Osteoblast (primary cell): ENCODE measurements around the gene EPB41L4B. TPM values are rescaled to one million over a fixed set of nuclear protein-coding genes. Genes with fewer than 3 reads are reported as not detected.

Experiments used
- DNase-seq: peaks from one replicate; pipeline ENCODE4 v3.0.0; 2011; ENCODE audit warnings: low spot score, mixed read lengths; ENCODE audit not compliant: insufficient read length; ENCODE audit errors: missing footprints
- H2AFZ ChIP-seq: 2 replicates; pipeline ENCODE4 v1.6.0; 2011; ENCODE audit warnings: mild to moderate bottlenecking, low read length
- H3K27ac ChIP-seq: 2 replicates; pipeline ENCODE4 v1.5.1; 2011; ENCODE audit warnings: mild to moderate bottlenecking, low read depth, low read length, moderate library complexity
- H3K27me3 ChIP-seq: 2 replicates; pipeline ENCODE4 v1.6.0; 2012; ENCODE audit warnings: mild to moderate bottlenecking, control low read depth, inconsistent platforms, low read length, moderate library complexity; ENCODE audit not compliant: insufficient read depth
- H3K36me3 ChIP-seq: 2 replicates; pipeline ENCODE4 v1.5.1; 2011; ENCODE audit warnings: mild to moderate bottlenecking, low read length, control low read depth, moderate library complexity; ENCODE audit not compliant: insufficient read depth
- H3K4me1 ChIP-seq: 2 replicates; pipeline ENCODE4 v1.5.1; 2011; ENCODE audit warnings: mild to moderate bottlenecking, low read length, control low read depth, moderate library complexity; ENCODE audit not compliant: insufficient read depth
- H3K4me2 ChIP-seq: 2 replicates; pipeline ENCODE4 v1.6.0; 2011; ENCODE audit warnings: mild to moderate bottlenecking, low read length; ENCODE audit not compliant: insufficient read depth
- H3K4me3 ChIP-seq: fragments of 200-600 bp; sonication (generic); 3 replicates; pipeline ENCODE4 v1.5.1; 2012; ENCODE audit warnings: mild to moderate bottlenecking, low read length, inconsistent platforms; ENCODE audit not compliant: insufficient read depth
- H3K79me2 ChIP-seq: 2 replicates; pipeline ENCODE4 v1.6.0; 2012; ENCODE audit warnings: mild to moderate bottlenecking, low read length, control low read depth, inconsistent platforms; ENCODE audit not compliant: insufficient read depth
- H3K9me3 ChIP-seq: 2 replicates; pipeline ENCODE4 v1.5.1; 2011; ENCODE audit warnings: low read depth, low read length, control low read depth
- H4K20me1 ChIP-seq: 2 replicates; pipeline ENCODE4 v1.6.0; 2012; ENCODE audit warnings: mild to moderate bottlenecking, low read length, control low read depth; ENCODE audit not compliant: insufficient read depth
- CTCF ChIP-seq: IDR thresholded peaks from 2 replicates; pipeline ENCODE4 v1.5.1; 2011; ENCODE audit warnings: mild to moderate bottlenecking, low read depth, low read length, moderate library complexity; ENCODE audit errors: extremely low read depth
- total RNA-seq: library from RNA; depleted of rRNA; stranded (reverse); fragments of >200 nt; gene quantifications from 2 replicates; pipeline ENCODE4 v1.2.3, GENCODE V29; 2012

The EPB41L4B gene
- total RNA-seq, 1 donor, result 2.2 TPM

GRCh38 chr9:109176963-109177362 is 143.9 kb downstream of the EPB41L4B start:
- Histone ChIP-seq H2AFZ (no peak overlapping the region), H3K27me3 (peaks cover 2% of the 10 kb centered on the region), H3K9me3 (no peaks in the 10 kb centered on the region), H3K4me2 (no peak overlapping the region), H3K4me3 (no peak overlapping the region), H3K27ac (no peak overlapping the region), H3K4me1 (no peaks in the 10 kb centered on the region), H3K36me3 (no peaks in the 10 kb centered on the region), H3K79me2 (no peaks in the 10 kb centered on the region), H4K20me1 (no peaks in the 10 kb centered on the region)
- no peak for DNase-seq
- TF ChIP-seq CTCF, result no peak

GRCh38 chr9:109176386-109176785 is 144.5 kb downstream of the EPB41L4B start:
- H2AFZ ChIP-seq, result no peak overlapping the region
- no peak for TF ChIP-seq CTCF

GRCh38 chr9:109172935-109173334 is 147.9 kb downstream of the EPB41L4B start:
- no peaks in the 10 kb centered on the region for H3K9me3 ChIP-seq
- DNase-seq, result no peak

More at GRCh38 chr9:109176386-109176785, 144.5 kb downstream of the EPB41L4B start:
- Histone ChIP-seq H3K4me1 (no peaks in the 10 kb centered on the region), H3K9me3 (no peaks in the 10 kb centered on the region), H3K36me3 (no peaks in the 10 kb centered on the region), H3K4me3 (no peak overlapping the region), H4K20me1 (no peaks in the 10 kb centered on the region), H3K27me3 (peaks cover 2% of the 10 kb centered on the region), H3K79me2 (no peaks in the 10 kb centered on the region), H3K27ac (no peak overlapping the region), H3K4me2 (no peak overlapping the region)
- no peak for DNase-seq

GRCh38 chr9:109171926-109172325 is 148.9 kb downstream of the EPB41L4B start:
- no peaks in the 10 kb centered on the region for H3K9me3 ChIP-seq
- no peaks in the 10 kb centered on the region for H3K4me1 ChIP-seq
- H3K4me3 ChIP-seq, result no peak overlapping the region
- peak; percentile 87 for DNase-seq
- TF ChIP-seq CTCF, result no peak
- H2AFZ ChIP-seq, result no peak overlapping the region
- no peak overlapping the region for H3K4me2 ChIP-seq
- H3K36me3 ChIP-seq, result no peaks in the 10 kb centered on the region
- no peak overlapping the region for H3K27ac ChIP-seq
- no peaks in the 10 kb centered on the region for H4K20me1 ChIP-seq
- peaks cover 17% of the 10 kb centered on the region for H3K27me3 ChIP-seq
- no peaks in the 10 kb centered on the region for H3K79me2 ChIP-seq

More at GRCh38 chr9:109172935-109173334, 147.9 kb downstream of the EPB41L4B start:
- Histone ChIP-seq H2AFZ (no peak overlapping the region), H3K4me1 (no peaks in the 10 kb centered on the region), H4K20me1 (no peaks in the 10 kb centered on the region), H3K4me3 (no peak overlapping the region), H3K4me2 (no peak overlapping the region), H3K79me2 (no peaks in the 10 kb centered on the region), H3K27me3 (peaks cover 8% of the 10 kb centered on the region), H3K27ac (no peak overlapping the region), H3K36me3 (no peaks in the 10 kb centered on the region)
- no peak for TF ChIP-seq CTCF
